Stimulated activated CD8-positive, alpha-beta memory T cell treated with anti-CD3 and anti-CD28 coated beads, Interleukin-7, amount 100 ng/mL, for 48 hours (primary cell): ENCODE measurements around the gene MAN1A2.

ENCODE experiments used
- DNase-seq, 2 donors: peaks; one replicate each; pipeline ENCODE4 v3.0.0-alpha.2; 2020; ENCODE audit warnings: low read depth in 1 of 2; ENCODE audit errors: extremely low read depth in 1 of 2

The MAN1A2 gene

GRCh38 chr1:117359561-117360289 lies 7.5 kb upstream of the MAN1A2 start:
- no peak for DNase-seq

GRCh38 chr1:117362986-117363385 lies 4.3 kb upstream of the MAN1A2 start:
- no peak for DNase-seq

- no peak for DNase-seq
These were observed 3.6 kb upstream of the MAN1A2 start for GRCh38 chr1:117363571-117364048.

GRCh38 chr1:117364240-117364639 lies 3.0 kb upstream of the MAN1A2 start:
- DNase-seq: no peak

GRCh38 chr1:117365350-117366176 lies 1.7 kb upstream of the MAN1A2 start:
- DNase-seq: no peak

- peak; percentile 64 to 71 for DNase-seq
These were observed 838 bp upstream of the MAN1A2 start for GRCh38 chr1:117366177-117367045.

- no peak for DNase-seq
These were observed 1.2 kb downstream of the MAN1A2 start for GRCh38 chr1:117368116-117369108.

- no peak for DNase-seq
These were observed 2.8 kb downstream of the MAN1A2 start for GRCh38 chr1:117370071-117370470.

- no peak for DNase-seq
These were observed 3.3 kb downstream of the MAN1A2 start for GRCh38 chr1:117370509-117370908.

GRCh38 chr1:117371441-117372151 lies 4.3 kb downstream of the MAN1A2 start:
- DNase-seq: no peak

- DNase-seq: no peak
These were observed 5.7 kb downstream of the MAN1A2 start for GRCh38 chr1:117372863-117373412.

- no peak for DNase-seq
These were observed 6.7 kb downstream of the MAN1A2 start for GRCh38 chr1:117373932-117374331.

GRCh38 chr1:117375327-117375726 lies 8.1 kb downstream of the MAN1A2 start:
- no peak for DNase-seq

GRCh38 chr1:117387060-117387633 lies 19.9 kb downstream of the MAN1A2 start:
- no peak for DNase-seq

GRCh38 chr1:117388328-117388727 lies 21.1 kb downstream of the MAN1A2 start:
- no peak for DNase-seq

- DNase-seq: no peak
These were observed 22.0 kb downstream of the MAN1A2 start for GRCh38 chr1:117389284-117389683.

GRCh38 chr1:117389779-117390178 lies 22.5 kb downstream of the MAN1A2 start:
- no peak for DNase-seq

GRCh38 chr1:117392771-117393170 lies 25.5 kb downstream of the MAN1A2 start:
- DNase-seq: no peak

GRCh38 chr1:117396074-117396473 lies 28.8 kb downstream of the MAN1A2 start:
- no peak for DNase-seq
